ENCODE measurements around the gene BMPR1B. TPM values are rescaled to one million over a fixed set of nuclear protein-coding genes. Genes with fewer than 3 reads are reported as not detected.

The BMPR1B gene
- total RNA-seq, 1 donor from 2014 or later: 42.5 TPM

DNA sequence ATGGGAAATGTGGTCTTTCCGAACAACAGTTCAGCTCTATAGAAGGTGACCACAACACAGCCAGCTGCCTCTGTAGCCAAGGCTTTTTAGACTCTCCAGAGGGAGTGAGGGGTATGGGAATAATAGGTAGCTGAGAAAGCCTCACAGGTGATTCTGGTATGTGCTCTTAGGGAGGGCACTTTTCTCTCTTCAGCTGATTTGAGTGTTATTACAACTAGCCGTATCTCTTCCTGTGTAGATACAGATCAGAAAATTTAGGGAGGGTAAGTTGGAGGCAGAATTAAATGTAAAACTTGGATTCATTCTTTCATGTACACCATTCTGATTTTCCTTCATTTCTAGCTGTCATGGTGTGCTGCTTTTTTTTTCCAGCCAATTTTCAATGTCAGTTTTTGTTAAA is 154.9 kb downstream of the BMPR1B start:
- no peak for DNase-seq

DNA sequence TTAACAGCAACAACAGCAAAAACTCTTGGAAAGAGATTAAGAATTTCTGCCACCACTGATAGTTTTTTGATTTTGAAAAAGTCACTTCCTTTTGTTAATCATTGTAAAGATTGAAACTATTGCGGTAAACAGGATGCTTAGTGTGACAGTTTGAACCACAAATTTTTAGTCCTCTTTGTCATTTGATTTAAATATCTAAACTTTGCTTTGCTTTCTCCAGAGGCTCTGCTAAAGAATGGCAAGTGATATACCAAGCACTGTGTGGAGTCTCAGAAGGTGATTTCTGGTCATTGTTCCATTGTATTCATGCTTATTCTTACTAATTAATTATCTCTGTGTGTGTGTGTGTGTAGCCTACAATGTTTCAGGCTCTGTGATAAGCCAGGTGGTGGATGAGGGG is 155.6 kb downstream of the BMPR1B start:
- no peak for DNase-seq

GRCh38 chr4:94917146-94917545 is 159.4 kb downstream of the BMPR1B start:
- no peak for DNase-seq

DNA sequence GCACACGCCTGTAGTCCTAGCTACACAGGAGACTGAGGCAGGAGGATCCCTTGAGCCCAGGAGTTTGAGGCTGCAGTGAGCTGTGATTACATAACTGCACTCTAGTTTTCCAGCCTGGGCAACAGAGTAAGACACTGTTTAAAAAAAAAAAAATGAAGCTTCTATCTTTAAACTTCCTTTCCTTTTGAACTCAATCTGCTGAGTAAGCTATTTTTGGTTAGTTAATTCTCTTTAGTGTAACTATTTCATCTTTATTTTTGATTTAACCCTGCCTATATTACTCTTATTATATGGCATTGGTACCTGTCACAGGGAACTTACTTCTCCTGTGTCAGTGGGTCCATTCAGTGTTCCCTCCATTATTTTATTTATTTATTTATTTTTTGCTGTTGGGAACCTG is 160.8 kb downstream of the BMPR1B start:
- no peak for DNase-seq

GRCh38 chr4:94920369-94920768 is 162.6 kb downstream of the BMPR1B start:
- no peak for DNase-seq

DNA sequence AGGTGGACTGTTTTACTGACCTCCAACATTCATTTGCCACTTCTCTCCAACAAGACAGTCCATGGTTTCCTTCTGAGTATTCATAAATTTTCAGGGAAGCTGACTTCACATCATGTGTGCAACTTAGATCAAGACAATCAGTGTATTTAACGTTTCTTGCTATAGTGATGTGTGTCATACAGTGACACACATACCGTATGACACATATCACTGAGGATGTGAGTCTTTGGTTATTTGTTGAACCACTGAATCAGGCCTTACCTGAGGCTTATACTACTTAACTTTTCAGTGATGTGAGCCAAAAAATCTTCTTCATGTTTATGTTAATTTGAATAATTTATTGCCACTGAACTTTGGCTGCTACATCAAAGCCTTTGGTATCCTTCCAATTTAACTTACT is 166.8 kb downstream of the BMPR1B start:
- DNase-seq: no peak

DNA sequence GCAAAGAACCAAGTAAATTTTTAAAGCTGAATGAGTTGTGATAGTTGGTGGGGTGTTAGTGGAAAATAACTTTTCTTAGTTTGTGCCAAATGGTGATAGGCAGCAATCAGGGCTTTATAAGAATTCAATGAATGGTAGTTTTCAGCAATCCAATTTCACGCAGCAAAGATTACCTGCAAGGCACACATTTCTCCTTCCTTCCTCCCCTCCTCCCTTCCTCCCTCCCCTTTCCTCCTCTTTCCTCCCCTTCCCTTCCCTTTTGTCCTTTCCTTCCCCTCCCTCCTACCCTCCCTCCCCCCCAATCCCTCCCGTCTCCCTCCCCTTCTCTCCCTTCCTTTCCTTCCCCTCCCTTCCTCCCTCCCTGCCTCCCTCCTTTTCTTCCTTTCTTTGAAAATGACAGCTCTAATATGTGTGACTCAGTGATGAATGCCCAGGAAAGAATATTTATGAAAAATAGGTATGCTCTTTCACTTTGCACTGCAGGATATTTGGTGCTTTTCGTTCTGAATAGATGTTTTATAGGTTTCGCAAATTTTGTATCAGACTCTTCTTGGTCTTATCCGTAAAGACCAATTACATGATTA is 168.1 kb downstream of the BMPR1B start:
- DNase-seq: no peak

DNA sequence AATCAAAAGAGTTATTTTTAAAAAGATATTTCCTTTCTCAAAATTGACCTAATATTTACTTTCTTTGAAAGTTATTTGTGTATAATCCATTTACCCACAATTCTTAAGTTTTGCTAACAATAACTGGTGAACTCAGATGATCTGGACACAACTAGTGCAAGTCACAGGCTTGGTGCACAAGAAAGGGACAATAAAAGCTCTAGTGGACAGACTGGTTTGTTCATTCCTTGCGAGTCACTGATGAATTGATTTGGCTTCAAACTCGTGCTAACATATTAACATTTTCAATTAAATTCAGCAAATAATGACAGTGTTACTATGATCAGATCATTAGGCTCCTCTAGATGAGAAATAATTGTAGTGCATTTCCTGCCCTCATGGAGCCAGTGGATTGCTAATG is 169.2 kb downstream of the BMPR1B start:
- no peak for DNase-seq

DNA sequence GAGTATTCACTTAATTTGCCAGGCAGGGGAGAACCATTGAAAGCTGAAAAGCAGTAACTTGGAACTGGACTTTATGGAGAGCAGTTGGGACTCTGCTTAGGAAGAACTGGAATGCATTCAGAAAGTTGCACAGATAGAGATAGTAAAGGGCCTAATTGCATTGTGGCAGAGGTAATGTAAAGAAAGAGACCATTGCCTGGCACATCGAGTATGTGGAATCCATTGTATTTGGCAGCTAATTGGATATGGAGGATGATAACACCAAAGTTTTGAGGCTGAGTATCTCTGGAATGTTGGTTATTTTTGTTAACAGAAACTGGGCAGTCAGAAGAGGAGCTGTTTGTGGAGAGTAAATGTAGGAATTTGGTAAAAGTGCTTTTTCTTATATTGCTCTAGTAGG is 169.9 kb downstream of the BMPR1B start:
- no peak for DNase-seq

DNA sequence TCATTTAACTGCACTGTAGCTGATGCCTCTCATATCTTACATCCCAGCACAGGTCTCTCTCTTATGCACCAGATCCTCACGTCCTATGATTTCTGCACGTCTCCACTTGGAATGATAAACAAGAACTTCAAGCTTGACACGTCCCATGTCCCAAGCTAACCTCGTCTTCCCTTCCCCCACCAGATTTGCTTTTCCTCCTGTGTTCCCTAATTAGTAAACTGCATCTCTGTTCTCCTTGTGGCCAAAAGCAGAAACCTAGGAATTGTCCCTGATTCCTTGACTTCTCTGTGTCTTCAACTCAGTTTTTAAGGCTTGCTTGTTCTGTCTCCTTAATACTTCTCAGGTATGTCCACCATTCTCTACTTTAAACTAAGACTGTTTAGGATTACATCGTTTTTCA is 171.9 kb downstream of the BMPR1B start:
- no peak for DNase-seq

- no peak for DNase-seq
These were observed 173.9 kb downstream of the BMPR1B start for GRCh38 chr4:94931626-94932025.

DNA sequence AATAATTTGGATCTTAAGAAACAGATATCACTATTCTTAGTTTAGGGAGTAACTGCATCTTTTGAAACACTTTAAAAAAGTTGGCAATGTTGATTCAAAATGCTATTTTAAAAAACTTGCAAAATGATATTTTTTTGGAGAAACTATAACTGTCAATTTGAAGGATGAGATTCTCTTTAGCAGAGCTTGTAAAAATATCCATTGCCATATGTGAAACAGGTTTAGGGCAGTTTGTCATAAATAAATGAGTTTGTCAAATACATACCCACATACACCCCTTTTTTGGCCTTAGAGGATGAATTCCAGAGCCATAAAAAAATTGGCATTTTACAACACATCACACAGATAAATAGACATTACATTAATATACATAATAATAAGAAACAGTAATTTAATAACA is 174.6 kb downstream of the BMPR1B start:
- DNase-seq: no peak

GRCh38 chr4:94933799-94934198 is 176.0 kb downstream of the BMPR1B start:
- no peak for DNase-seq

DNA sequence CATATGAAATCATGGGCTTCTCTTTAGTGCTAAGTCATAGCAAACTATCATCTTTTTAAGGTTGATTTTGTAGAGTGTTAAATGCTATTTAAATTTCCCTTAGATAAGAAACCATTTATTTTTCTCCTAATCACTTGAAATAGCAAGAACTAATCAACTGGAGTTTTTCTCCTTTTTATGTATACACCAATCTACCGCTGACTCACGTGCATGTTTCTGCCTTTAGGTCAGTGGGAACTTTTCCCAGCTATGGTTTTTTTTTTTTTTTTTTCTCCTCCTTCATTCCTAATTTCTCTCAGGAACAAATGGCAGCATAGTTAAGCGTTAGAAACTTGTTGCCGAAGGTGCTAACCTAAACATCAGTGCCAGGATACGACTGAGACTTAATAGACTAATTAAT is 176.4 kb downstream of the BMPR1B start:
- DNase-seq: no peak

- DNase-seq: no peak
These were observed 177.1 kb downstream of the BMPR1B start for GRCh38 chr4:94934864-94935263.

- DNase-seq: no peak
These were observed 179.1 kb downstream of the BMPR1B start for GRCh38 chr4:94936854-94937253.

DNA sequence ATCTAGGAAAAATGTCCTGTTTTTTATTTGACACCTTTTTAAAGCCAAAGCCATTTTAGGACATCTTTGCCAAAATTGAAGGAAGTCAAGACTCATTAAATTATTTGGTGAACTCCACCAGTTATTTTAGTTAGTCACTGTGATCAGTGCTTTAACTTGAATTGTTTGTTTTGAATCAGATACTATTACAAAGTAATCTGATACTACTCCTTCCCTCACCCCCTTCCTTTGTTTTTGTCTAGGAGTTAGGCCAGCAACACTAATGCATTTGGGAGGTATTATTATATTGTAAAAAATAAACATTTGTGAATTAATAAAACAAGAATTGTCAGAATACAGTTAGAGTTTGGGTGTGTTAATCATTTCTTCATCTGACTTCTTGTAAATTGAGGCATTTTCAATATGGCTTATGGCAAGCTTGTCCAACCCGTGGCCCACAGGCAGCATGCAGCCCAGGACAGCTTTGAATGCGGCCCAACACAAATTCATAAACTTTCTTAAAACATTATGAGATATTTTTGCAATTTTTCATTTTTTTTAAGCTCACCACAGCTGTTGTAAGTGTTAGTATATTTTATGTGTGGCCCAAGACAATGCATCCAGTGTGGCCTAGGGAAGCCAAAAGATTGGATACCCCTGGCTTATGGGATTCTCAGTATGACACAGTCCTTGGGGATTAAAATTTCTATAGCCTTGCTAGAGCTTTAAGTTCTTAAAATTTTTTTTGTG is 182.2 kb downstream of the BMPR1B start:
- DNase-seq: peak; percentile 40

DNA sequence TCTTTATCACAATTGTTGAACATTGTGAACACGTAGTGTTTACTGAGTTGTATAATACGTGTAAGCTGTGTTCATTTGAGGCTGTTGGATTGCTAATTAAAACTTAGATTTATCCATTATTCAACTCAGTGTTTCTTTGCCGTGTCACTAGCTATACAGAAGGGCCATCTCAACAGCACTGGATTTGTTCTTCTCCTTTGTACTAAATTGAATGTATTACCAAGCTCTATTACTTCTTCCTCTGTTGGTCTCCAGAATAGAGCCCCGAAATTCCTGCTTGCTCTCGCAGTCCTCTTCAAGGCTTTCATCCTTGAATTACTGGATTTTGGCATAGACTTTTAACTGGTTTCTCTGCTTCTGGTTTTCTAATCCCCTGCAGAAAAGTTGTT is 182.8 kb downstream of the BMPR1B start:
- DNase-seq: no peak

DNA sequence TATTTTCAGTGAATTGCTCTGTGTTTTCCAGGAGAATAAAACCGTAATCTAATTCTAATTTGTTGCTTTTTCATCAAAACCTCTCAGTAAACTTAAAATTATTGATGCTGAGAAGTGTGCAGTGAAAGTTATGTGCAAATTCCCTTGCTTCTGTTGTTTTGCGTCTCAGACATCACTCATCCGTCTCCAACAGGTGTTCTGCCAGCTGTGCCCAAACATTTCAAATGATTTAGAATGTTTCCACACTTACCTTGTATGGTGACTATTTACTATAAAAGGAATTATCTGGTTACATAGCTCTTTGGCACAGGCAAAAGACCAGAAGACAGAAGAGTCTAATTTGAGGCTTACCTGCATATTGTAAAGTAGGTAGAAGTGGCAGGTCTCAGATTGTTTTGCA is 184.0 kb downstream of the BMPR1B start:
- peak; percentile 57 for DNase-seq

DNA sequence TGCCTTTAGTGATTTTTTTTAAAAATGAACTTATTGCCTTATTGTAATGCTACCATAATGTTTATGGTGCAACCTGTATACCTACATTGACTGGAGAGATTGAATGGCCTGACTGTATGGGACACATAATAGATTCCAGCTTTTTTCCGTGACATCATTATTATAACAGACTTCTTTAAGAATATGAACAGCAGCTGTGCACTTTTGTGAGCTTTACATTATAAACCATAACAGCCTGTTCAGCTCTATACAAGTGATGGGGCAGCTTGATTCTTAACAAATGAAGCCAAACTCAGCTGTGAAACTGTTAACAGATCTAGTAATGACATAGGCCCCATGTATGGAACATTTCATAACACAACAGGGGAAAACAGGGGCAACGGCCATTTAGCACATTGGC is 187.0 kb downstream of the BMPR1B start:
- DNase-seq: peak; percentile 66

DNA sequence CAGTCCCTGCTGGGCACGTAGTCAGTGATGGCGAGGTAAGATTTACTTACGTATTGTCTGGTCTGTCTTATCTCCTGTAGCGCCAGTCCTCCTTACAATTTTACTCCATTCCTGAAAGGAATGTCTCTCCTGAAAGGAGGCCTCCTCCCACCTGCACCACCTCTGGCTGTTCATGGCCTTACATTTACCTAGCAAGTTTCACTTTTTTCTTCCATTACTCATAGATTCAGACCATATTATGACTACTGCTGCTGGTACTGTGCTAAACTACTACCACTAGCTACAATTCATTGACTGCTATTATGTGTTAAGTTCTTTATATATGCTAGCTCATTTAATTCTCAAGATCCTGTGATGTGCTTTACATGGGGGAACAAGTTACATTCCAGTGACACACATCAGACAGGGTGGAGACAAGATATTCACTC is 189.9 kb downstream of the BMPR1B start:
- no peak for DNase-seq

- no peak for DNase-seq
These were observed 196.5 kb downstream of the BMPR1B start for GRCh38 chr4:94954251-94954650.

- DNase-seq: no peak
These were observed 199.3 kb downstream of the BMPR1B start for GRCh38 chr4:94957030-94957429.

GRCh38 chr4:94959307-94959706 is 201.6 kb downstream of the BMPR1B start:
- DNase-seq: no peak
